Measurements from ENCODE around the gene APLP1.

APLP1 gene

DNA sequence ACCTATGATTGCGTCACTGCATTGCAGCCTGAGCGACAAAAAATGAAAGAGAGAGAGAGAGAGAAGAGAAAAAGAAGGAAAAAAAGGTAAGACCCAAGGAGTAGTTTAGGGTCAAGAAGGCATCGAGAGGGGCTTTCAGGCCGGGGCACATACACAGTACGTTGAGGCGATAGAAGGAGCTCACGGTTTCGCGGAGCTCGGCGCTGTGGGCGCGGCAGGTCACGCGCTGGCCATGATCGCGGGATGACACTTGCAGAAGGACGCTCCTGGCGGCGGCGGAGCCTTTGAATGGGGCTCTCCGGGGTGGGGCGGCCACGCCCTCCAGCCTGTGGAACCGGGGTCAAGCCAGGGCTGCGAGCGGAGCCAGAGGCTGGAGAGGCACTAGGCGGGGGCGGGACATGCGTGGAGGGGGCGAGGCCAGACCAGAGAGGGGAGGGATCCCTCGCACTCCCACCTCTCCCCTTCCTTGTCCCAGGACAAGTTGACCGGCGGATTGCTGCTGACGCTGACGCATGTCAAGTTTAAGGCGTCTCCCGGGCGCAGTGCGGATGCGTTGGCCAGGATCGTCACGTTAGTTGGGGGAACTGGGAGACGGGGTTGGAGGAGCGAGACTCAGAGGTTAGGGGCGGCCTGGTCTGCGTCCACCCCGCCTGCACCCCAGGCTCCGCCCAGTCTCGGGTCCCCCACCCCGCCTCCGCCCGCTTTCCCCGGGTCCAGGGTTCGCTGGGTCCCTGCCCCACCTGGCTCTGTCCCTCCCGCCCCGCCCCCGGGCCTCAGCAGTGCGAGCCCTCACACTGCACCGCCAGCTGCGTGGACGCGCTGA lies 22.9 kb upstream of the APLP1 start:
- Histone ChIP-seq H3K27me3 (ENCODE audit: low read depth) (no peaks in the 10 kb centered on the region), H3K36me3 (replicated peaks) (no peaks in the 10 kb centered on the region), H3K9me3 (no peaks in the 10 kb centered on the region), H3K4me3 (peak overlapping the region; percentile 17), H3K4me1 (no peaks in the 10 kb centered on the region; the same call in none of the 2 replicates)
- in situ Hi-C loops (cut with MboI; ENCODE audit: low sequenced_read_pairs): no loop called here
- peak; percentile 13 to 75 for DNase-seq (ENCODE audit: low spot score in 2 of 2)

DNA sequence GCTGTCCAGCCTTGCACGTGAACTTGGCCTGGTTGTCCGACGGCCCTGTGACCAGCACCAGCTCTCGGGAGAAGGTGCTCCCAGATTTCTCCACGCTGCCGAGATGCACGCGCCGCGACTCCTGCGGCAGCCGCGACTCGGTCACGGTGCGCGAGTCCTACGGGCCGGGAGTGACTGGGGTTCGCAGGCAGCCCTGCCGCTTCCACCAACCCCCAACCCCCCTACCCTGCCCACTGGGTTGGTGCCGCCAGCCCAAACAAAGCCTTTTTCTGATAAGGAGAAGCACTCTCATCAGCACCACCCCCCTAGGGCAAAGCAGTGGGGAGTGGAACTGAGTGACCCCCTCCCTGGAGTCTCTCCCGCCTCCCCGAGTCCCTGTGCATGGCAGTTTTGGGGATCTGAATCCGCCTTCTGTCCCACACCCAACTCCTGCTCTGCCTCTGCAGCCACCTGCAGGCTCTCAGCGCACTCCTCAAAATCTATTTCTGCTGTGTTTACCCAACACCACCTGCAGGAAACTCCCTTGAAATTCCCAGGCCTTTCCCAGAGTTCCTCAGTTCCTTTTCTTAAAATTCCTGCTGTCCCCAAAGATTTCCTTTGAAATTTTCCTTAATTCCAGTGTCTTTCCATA lies 22.2 kb upstream of the APLP1 start:
- peak overlapping the region; percentile 17; the same call in 1 of the 2 replicates for H3K4me3 ChIP-seq
- H3K27me3 ChIP-seq (ENCODE audit: low read depth): no peaks in the 10 kb centered on the region
- H3K36me3 ChIP-seq (replicated peaks): no peaks in the 10 kb centered on the region
- H3K9me3 ChIP-seq: no peaks in the 10 kb centered on the region
- no peaks in the 10 kb centered on the region; the same call in none of the 2 replicates for H3K4me1 ChIP-seq
- no peak for DNase-seq (ENCODE audit: low spot score in 2 of 2)
- in situ Hi-C loops (cut with MboI; ENCODE audit: low sequenced_read_pairs): no loop called here

DNA sequence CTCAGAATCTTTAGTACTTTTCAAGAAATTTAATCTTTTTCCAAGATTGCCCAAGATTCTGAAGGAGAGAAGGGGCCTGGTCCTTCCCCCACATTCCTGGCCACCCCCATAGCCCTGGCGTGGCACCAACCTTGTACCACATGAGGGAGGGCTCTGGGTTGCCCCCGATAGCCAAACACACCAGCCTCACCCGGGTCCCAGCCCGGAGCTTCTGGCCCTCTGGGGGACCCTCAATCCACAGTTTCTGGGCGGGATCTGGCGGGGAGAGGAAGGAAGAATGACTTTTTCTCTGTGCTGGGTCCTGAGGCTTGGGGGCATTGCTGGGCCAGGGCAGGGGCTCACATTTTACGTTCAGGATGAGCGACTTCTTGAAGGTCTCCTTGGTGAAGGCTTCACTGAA lies 20.5 kb upstream of the APLP1 start:
- Histone ChIP-seq H3K36me3 (replicated peaks) (no peaks in the 10 kb centered on the region), H3K4me1 (no peaks in the 10 kb centered on the region; the same call in none of the 2 replicates), H3K27me3 (ENCODE audit: low read depth) (no peaks in the 10 kb centered on the region), H3K4me3 (no peak overlapping the region), H3K9me3 (no peaks in the 10 kb centered on the region)
- no peak for DNase-seq (ENCODE audit: low spot score in 2 of 2)
- in situ Hi-C loops (cut with MboI; ENCODE audit: low sequenced_read_pairs): no loop called here

DNA sequence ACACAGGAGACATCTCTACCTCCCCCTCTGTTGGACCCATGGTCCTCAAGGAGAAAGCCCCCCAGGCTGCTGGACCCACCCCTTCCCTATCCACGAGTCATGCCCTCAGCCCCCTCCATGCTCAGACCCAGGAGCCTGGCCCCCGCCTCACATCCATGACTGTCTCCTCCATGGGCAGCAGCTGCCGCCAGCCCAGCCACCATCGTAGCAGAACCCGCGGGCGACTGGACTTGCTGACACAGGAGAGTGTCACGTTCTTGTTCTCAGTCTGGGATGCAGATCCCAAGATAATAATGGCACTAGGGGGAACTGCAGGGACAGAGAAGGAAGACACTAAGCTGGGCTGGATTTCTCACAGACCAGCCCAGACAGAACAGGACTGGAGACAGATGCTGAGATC lies 19.9 kb upstream of the APLP1 start:
- Histone ChIP-seq H3K9me3 (no peaks in the 10 kb centered on the region), H3K4me1 (no peaks in the 10 kb centered on the region; the same call in none of the 2 replicates), H3K36me3 (replicated peaks) (no peaks in the 10 kb centered on the region), H3K27me3 (ENCODE audit: low read depth) (no peaks in the 10 kb centered on the region), H3K4me3 (no peak overlapping the region)
- in situ Hi-C loops (cut with MboI; ENCODE audit: low sequenced_read_pairs): no loop called here
- DNase-seq (ENCODE audit: low spot score in 2 of 2): no peak

DNA sequence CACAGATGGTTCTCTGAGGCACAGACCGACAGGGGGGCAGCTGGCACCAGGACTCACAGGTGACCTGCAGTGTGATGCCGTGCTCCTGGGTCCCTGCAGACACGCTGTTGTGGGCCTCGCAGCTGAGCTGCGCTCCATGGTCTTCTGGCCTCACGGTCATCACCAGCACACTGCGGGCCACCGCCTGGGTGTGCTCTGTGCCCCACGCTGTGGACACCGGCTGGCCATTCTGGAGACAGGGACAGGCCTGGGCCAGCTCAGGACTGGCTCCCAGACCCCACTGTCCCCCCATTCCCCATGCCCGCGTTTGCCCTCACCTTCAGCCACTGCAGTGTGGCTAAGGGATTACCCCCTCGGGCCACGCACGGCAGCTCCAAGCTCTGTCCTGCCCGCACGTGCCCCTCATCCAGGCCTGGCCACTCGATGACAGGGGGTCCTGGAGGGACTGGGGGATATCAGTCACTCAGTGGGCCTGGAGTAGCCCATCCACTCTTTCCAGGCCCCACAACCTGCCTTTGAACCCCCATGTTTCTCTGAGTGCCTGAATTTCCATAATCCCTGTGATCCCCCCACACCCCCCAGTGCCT lies 19.4 kb upstream of the APLP1 start:
- Histone ChIP-seq H3K4me1 (no peaks in the 10 kb centered on the region; the same call in none of the 2 replicates), H3K9me3 (no peaks in the 10 kb centered on the region), H3K4me3 (no peak overlapping the region), H3K36me3 (replicated peaks) (no peaks in the 10 kb centered on the region), H3K27me3 (ENCODE audit: low read depth) (no peaks in the 10 kb centered on the region)
- in situ Hi-C loops (cut with MboI; ENCODE audit: low sequenced_read_pairs): no loop called here
- DNase-seq (ENCODE audit: low spot score in 2 of 2): no peak

DNA sequence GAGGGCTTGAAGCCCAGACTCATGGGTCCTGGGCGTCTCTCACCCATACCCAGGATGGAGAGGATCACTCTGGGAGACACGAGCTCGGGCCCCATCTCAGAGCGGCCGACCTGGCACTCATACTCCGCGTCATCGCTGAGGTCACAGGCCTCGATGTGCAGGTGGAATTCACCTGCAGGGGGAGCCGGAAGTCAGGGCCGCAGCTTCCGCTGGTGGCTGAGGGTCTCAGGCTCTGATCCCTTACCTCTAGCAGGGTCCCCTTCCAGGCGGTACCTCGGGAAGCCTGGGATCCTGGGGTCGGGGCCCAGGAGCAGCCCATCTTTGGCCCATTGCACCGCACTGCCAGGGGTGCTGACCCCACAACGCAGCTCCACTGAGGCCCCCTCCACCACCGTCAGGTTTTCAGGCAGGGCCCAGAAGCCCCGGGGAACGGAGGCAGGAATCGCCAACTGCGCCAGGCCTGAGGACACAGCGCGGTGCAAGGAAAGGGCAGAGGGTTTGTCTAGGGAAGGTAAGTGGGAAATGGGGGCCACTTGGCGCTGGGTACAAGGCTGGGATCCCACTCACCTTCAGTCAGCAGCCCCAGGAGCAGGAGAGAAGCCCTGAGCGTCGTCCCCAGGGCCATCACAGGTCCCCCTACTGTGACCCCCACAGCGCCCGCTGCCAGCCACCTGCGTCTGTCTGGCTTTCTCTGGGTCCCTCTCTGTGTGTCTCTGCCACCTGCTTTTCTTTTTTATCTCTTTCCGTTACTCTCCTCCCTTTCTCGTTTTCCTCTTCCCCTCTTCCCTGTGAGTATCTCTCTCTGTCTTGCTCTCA lies 17.0 kb upstream of the APLP1 start:
- no peak overlapping the region for H3K4me3 ChIP-seq
- no peaks in the 10 kb centered on the region for H3K9me3 ChIP-seq
- peaks cover 6% of the 10 kb centered on the region for H3K4me1 ChIP-seq
- no peaks in the 10 kb centered on the region for H3K27me3 ChIP-seq (ENCODE audit: low read depth)
- peak in 1 of 2 experiments; percentile 49 for DNase-seq (ENCODE audit: low spot score in 2 of 2)
- H3K36me3 ChIP-seq (replicated peaks): no peaks in the 10 kb centered on the region
- in situ Hi-C loops (cut with MboI; ENCODE audit: low sequenced_read_pairs): no loop called here

DNA sequence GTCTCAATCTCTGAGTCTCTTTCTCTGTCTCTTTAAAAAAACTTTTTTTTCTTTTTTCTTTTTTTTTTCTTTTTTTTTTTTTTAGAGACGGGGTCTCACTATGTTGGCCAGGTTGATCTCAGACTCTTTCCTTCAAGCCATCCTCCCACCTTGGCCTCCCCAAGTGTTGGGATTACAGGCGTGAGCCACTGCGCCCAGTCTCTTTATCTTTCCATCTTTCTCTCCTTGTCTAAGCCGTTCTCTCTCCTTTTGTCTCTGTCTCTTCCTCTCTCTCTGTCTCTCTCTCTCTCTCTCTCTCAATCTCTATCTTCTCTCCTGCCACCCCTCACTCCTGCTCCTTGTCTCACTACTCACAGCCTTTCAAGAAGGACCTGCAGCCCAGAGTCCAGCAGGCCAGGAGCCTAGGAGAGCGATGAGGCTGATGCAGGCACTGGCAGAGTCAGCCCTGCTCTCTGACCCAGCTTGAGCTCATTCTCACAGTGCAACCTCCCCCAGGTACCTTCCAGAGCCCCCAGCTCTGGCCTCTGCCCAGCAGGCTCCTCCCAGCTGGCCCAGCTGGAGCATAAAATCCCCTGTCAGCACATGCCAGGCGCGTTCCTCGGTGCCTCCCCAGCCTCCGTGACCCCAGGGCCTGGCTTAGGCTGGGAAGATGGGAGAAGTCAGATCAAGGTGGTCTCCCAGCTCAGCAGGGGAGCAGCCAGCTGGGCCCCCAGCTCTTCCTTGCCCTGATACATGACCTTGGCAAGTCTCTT lies 16.2 kb upstream of the APLP1 start, which contains the start of gene NPHS1:
Gene NPHS1 (minus strand): TSS at position 476 of the 752 bp plus-strand sequence. CDS start 667 bp downstream, outside the sequence.
- Histone ChIP-seq H3K4me1 (peaks cover 6% of the 10 kb centered on the region), H3K9me3 (no peaks in the 10 kb centered on the region), H3K27me3 (ENCODE audit: low read depth) (no peaks in the 10 kb centered on the region), H3K36me3 (replicated peaks) (no peaks in the 10 kb centered on the region), H3K4me3 (no peak within 1 kb of the TSS)
- DNase-seq (ENCODE audit: low spot score in 2 of 2): no peak
- in situ Hi-C loops (cut with MboI; ENCODE audit: low sequenced_read_pairs): no loop called here

DNA sequence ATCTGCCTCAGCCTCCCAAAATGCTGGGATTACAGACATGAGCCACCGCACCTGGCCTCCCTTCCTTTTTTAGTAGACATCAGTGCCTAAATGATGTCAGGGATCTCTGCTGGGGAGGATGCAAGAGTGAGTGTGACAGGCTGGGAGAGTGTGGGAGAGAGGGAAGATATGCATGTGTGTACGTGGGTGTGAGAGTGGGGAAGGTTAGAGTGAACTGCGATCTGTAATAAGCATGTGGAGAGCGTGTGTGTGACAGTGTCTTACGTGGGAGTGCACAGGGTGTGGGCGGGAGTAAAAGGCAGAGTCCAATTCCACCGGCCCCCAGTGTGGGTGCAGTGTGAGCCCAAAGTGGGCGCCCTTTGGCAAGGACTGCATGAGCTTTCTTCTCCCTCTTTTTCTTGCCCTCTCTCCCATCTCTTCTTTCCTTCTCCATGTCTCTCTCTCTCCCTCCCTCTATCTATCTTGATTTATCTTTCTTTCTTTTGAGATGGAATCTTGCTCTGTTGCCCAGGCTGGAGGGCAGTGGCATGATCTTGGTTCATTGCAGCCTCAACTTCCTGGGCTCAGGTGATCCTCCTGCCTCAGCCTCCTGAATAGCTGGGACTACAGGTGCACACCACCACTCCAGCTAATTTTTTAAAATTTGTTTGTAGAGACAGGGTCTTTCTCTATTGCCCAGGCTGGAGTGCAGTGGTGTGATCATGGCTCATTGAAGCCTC lies 15.2 kb upstream of the APLP1 start:
- Histone ChIP-seq H3K27me3 (ENCODE audit: low read depth) (no peaks in the 10 kb centered on the region), H3K36me3 (replicated peaks) (no peaks in the 10 kb centered on the region), H3K4me1 (peaks cover 6% of the 10 kb centered on the region), H3K4me3 (no peak overlapping the region), H3K9me3 (no peaks in the 10 kb centered on the region)
- in situ Hi-C loops (cut with MboI; ENCODE audit: low sequenced_read_pairs): no loop called here
- DNase-seq (ENCODE audit: low spot score in 2 of 2): no peak

DNA sequence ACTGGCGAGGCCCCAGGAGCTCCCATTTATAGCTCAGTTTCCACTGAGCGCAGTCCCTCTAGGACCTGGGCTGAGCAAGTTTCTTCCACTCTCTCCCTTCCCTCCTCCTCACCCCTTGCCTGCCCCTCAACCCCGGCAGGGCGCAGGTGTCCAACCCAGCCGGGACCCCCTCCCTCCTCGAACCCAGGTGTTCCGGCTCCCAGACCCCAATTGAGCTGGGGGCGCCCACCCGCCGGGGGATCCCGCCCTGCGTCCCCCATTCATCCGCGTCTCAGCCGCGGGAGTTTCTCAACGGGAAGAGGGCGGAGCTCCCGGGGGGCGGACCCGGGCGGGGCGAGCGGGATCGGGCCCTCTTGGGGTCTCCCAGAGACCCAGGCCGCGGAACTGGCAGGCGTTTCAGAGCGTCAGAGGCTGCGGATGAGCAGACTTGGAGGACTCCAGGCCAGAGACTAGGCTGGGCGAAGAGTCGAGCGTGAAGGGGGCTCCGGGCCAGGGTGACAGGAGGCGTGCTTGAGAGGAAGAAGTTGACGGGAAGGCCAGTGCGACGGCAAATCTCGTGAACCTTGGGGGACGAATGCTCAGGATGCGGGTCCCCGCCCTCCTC lies 11.7 kb upstream of the APLP1 start, which contains the start of gene KIRREL2:
Gene KIRREL2 (plus strand): TSS at position 366 of the 604 bp plus-strand sequence. CDS start 209 bp downstream, at position 575.
- peak within 1 kb of the TSS; percentile 50 for H3K4me3 ChIP-seq
- no peaks in the 10 kb centered on the region for H3K9me3 ChIP-seq
- peaks cover 6% of the 10 kb centered on the region for H3K4me1 ChIP-seq
- in situ Hi-C loops (cut with MboI; ENCODE audit: low sequenced_read_pairs): no loop called here
- no peaks in the 10 kb centered on the region for H3K36me3 ChIP-seq (replicated peaks)
- peak in 1 of 2 experiments; percentile 74 for DNase-seq (ENCODE audit: low spot score in 2 of 2)
- H3K27me3 ChIP-seq (ENCODE audit: low read depth): no peaks in the 10 kb centered on the region

DNA sequence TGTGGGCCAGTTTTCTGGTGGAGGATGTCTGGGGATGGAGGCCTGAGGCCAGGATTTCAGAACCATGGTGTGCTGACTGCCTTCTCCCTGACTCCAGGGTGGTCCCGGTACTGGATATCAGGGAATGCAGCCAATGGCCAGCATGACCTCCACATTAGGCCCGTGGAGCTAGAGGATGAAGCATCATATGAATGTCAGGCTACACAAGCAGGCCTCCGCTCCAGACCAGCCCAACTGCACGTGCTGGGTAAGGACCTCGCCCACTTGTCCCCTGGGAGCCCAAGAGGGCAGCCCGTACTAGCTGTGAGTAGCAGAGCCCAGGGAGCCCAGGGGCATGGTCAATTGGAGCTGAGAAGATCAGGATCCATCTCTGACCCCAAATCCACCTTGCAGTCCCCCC lies 10.1 kb upstream of the APLP1 start:
- in situ Hi-C loops (cut with MboI; ENCODE audit: low sequenced_read_pairs): no loop called here
- H3K4me3 ChIP-seq: no peak overlapping the region
- no peaks in the 10 kb centered on the region for H3K36me3 ChIP-seq (replicated peaks)
- H3K27me3 ChIP-seq (ENCODE audit: low read depth): no peaks in the 10 kb centered on the region
- no peaks in the 10 kb centered on the region for H3K9me3 ChIP-seq
- DNase-seq (ENCODE audit: low spot score in 2 of 2): no peak
- H3K4me1 ChIP-seq: peaks cover 6% of the 10 kb centered on the region

DNA sequence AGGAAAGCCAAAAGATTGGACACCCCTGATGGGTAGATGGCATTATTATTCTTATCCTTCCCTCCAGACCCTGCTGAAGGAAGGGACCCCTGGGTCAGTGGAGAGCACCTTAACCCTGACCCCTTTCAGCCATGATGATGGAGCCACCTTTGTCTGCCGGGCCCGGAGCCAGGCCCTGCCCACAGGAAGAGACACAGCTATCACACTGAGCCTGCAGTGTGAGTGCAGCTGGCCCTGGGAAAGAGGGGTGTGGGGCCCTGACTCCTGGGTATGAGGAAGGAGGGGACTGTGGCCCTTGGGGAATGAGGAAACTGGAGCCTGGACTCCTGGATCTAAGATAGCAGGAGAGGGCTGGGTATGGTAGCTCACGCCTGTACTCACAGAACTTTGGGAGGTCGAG lies 9.0 kb upstream of the APLP1 start:
- no peaks in the 10 kb centered on the region for H3K27me3 ChIP-seq (ENCODE audit: low read depth)

DNA sequence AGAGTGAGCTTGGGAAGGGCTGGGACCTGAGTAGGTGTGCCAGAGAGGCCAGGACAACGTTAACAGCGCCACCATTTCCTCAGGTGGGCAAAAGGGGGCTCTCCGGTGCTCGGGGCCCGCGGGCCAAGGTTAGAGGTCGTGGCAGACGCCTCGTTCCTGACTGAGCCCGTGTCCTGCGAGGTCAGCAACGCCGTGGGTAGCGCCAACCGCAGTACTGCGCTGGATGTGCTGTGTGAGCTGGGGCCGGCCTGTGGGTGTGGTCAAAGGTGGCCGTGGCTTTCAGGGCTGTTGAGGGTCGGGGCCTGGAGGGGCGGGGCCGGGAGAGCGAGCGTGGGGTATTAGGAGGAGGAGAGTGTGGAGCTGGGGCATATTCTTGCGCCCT lies 7.9 kb upstream of the APLP1 start:
- in situ Hi-C loops (cut with MboI; ENCODE audit: low sequenced_read_pairs): no loop called here
- H3K4me1 ChIP-seq: peaks cover 6% of the 10 kb centered on the region
- H3K9me3 ChIP-seq: no peaks in the 10 kb centered on the region
- DNase-seq (ENCODE audit: low spot score in 2 of 2): no peak
- no peak overlapping the region for H3K4me3 ChIP-seq
- no peaks in the 10 kb centered on the region for H3K36me3 ChIP-seq (replicated peaks)
- H3K27me3 ChIP-seq (ENCODE audit: low read depth): no peaks in the 10 kb centered on the region

More for the DNA sequence above, 9.0 kb upstream of the APLP1 start:
- in situ Hi-C loops (cut with MboI; ENCODE audit: low sequenced_read_pairs): no loop called here
- H3K36me3 ChIP-seq (replicated peaks): no peaks in the 10 kb centered on the region
- DNase-seq (ENCODE audit: low spot score in 2 of 2): no peak
- no peaks in the 10 kb centered on the region for H3K9me3 ChIP-seq
- H3K4me3 ChIP-seq: no peak overlapping the region
- H3K4me1 ChIP-seq: peaks cover 6% of the 10 kb centered on the region

Data from HAP-1 (cell line).